Fibroblast of skin of back (primary cell): ENCODE results near the gene CRCP.
"Not testable (repeated sequence)": the region's sequence is repeated elsewhere in the genome, so short reads cannot be mapped to it uniquely, and the experiment has no call there.

ENCODE experiments used
- DNase-seq: peaks from one replicate; pipeline ENCODE4 v3.0.0-alpha.2; 2013

CRCP gene

DNA sequence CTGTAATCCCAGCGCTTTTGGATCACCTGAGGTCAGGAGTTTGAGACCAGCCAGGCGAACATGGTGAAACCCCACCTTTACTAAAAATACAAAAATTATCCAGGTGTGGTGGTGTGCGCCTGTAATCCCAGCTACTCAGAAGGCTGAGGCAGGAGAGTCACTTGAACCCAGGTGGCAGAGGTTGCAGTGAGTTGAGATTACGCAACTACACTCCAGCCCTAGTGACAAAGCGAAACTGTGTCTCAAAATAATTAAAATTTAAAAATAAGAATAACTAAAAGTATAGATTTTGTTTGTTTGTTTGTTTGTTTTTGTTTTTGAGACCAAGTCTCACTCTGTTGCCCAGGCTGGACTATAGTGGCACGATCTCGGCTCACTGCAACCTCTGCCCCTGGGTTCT is 41.4 kb downstream of the CRCP start:
- DNase-seq: not testable (repeated sequence)

DNA sequence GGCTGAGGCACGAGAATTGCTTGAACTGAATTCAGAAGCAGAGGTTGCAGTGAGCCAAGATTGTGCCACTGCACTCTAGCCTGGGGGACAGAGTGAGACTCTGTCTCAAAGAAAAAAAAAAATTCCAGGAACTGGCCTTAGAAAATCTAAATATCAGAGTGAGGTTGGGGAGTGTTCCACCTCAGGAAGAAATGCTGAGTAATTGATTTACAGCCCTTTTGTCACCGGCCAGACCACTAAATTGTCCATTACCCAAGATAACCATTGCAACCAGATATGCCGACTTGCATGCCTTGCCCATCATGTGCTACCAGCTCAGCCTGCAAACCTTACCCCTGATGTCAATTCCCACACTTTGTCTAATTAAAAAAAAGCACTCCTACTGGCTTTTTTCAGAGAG is 42.4 kb downstream of the CRCP start:
- no peak for DNase-seq

DNA sequence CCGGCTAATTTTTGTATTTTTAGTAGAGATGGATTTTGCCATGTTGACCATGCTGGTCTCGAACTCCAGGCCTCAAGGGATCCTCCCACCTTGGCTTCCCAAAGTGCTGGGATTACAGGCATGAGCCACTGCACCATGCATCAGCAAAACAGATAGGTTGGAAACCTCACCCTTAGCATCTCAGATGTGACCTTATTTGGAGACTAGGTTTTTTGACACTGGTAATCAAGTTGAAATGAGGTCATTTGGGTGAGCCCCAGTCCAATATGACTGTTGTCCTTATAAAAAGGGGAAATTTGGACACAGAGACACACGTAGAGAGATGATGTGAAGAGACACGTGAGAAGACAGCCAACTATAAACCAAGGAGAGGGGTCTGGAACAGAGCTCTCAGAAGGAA is 48.0 kb downstream of the CRCP start:
- no peak for DNase-seq

DNA sequence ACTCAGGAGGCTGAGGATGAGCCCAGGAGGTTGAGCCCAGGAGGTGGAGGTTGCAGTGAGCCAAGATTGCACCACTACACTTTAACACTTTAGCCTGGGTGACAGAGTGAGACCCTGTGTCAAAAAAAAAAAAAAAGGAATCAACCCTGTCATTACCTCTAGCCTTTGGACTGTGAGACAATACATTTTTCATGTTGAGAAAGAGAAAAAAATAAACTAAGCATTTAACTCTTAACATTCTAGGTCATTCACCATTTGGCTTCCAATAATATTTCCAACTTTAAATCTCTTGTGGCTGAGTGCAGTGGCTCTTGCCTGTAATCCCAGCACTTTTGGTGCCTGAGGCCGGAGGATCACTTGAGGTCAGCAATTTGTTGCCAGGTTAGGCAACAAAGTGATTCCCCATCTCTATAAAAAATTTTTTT is 48.6 kb downstream of the CRCP start:
- DNase-seq: no peak

DNA sequence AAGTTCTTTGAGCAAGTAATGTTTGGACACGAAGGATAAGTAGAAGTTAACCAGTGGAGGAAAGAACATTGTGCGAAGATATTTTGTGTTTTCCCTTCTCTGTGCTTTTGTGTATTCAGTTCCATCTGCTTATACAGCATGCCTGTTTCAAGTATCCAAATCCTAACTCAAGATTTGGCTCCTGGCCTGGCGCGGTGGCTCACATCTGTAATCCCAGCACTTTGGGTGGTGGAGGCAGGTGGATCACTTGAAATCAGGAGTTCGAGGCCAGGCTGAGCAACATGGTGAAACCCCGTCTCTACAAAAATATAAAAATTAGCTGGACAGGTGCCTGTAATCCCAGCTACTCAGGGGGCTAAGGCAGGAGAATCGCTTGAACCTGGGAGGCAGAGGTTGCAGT is 49.7 kb downstream of the CRCP start:
- no peak for DNase-seq

DNA sequence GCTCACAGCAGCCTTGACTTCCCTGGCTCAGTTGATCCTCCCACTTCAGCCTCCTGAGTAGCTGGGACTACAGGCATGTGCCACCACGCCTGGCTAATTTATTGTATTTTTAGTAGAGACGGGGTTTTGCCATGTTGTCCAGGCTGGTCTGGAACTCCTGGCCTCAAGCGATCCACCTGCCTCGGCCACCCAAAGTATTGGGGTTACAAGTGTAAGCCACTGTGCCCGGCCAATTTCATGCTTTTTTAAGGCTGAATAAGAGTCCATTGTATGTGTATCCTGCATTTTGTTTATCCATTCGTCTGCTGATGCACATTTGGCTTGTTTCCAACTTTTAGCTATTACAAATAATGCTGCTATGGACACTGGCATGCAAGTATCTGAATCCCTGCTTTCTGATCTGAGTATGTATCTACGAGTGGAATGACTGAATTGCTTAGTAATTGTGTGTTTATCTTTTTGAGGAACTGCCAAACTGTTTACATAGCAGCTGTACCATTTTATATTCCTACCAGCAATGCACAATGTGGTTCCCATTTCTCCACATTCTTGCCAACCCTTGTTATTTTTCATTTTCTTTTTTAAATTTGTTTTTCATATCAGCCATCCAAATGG is 53.2 kb downstream of the CRCP start:
- DNase-seq: peak; percentile 65

DNA sequence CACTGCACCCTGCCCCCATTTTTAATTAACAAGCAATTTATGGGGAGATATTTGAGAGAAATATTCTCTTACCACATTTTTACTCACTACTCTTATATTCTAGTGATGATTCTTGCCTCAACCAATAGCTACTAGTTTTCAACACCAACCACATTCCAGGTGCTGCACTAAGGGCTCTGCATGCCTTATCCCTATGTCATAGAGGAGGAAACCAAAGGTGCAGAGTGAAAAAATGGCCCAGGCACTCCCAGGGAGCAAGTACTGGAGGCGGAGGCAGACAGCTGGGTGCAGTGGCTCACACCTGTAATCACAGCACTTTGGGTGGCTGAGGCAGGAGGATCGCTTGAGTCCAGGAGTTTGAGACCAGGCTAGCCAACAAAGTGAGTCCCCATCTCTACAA is 55.0 kb downstream of the CRCP start:
- no peak for DNase-seq

DNA sequence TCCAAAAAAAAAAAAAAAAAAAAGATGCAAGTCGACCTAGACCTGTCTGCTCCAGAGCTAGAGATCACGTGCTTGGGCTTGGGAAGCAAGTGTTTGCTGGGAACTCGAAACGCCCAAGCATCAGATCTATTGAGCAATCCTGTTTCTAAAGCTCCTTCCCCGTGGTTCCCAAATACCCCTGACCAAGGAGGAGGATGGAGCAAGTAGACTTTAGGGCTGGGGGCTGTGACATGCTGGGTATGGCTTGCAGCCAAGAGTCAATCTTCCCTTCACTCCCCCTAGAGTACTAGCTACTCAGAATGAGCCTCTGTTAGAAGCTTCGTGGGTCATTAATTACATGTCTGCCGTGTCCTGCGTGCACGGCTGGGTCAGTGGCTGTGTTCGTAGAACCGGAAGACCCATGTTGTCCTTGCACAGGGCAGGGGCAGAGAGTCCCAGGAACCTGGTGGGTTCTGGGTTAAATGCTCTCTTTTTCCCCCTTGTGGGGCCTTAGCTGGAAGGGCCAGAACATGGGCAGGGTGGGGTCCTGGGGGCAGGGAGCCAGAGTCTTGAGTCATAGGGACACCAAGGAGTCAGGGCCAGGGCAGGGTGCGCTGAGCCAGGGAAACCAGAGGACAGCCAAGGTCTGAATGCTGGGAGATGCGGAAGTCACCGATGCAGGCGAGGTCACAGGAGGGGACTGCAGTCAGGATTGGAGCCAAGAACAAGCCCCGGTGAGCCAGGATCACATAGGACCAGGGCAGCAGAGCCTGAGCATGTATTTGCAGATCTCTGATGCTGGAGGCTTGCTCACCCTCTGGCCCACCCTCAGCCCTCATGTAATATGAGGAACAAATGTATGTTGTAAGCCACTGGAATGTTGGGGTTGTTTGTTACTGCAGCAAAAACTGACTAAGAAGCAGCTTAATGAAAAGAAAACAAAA is 55.9 kb downstream of the CRCP start:
- DNase-seq: peak; percentile 37

DNA sequence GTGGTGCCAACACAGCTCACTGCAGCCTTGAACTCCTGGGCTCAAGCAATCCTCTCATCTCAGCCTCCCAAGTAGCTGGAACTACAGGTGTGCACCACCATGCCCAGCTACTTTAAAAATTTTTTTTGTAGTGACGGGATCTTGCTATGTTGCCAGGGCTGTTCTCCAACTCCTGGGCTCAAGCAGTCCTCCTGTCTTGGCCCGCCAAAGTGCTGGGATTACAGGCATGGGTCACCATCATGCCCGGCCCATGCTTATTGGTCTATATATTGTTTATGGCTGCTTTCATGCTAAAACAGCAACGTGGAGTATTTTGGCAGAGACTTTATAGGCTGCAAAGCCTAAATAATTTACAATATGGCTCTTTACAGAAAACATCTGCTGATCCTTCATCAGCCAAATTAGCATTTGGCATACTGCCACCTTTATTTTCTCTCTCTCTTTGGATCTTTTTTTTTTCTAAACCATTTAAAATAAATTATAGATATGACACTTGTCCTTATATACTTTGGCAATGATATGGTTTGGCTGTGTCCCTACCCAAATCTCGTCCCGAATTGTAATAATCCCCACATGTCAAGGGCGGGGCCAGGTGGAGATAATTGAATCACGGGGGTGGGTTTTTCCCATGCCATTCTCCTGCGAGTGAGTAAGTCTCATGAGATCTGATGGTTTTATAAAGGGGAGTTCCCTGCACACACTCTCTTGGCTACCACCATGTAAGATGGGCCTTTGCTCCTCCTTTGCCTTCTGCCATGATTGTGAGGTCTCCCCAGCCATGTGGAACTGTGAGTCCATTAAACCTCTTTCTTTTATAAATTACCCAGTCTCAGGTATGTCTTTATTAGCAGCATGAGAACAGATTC is 58.1 kb downstream of the CRCP start:
- DNase-seq: not testable (repeated sequence)

DNA sequence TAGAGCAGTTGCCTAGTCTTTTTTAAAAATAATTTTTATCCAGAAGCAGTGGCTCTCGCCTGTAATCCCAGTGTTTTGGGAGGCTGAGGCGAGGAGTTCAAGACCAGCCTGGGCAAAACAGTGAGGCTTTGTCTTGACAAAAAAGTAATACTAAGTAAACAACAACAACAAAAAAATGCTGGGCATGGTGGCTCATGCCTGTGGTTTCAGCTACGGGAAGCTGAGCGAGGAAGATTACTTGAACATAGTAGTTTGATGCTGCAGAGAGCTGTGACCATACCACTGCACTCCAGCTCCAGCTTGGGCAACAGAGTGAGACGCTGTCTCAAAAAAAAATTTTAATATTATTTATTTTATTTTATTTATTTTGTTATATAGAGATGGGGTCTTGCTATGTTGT is 59.2 kb downstream of the CRCP start:
- peak; percentile 37 for DNase-seq

DNA sequence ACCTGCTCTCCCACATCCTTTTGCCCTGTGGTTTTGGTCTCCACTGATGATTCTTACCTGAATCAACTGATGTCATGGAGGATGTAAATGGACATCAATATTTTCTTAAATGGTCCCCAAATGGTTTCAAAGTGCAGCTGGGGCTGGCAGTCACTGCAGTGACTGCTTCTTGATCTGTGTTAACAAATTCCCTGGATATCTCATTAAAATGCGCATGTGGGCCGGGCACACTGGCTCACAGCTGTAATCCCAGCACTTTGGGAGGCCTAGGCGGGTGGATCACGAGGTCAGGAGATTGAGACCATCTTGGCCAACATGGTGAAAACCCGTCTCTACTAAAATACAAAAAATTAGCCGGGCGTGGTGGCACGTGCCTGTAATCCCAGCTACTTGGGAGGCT is 60.4 kb downstream of the CRCP start:
- not testable (repeated sequence) for DNase-seq

DNA sequence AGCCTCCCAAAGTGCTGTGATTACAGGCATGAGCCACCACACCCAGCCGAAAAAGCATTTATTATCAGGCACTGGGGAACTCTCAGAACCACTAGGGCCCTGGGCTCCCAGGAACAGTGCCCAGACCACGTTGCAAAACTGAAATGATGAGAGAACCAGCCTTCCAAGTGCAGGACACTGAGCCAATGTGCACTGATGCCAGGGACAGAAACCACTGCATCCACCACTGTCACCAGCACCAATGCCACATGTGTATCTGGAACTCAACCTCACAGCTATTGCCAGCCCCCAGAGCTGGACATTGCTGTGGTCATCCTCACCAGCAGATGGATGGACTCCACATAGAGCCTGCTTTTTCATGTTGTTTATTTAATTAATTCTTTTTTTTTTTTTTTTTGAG is 62.3 kb downstream of the CRCP start:
- no peak for DNase-seq

DNA sequence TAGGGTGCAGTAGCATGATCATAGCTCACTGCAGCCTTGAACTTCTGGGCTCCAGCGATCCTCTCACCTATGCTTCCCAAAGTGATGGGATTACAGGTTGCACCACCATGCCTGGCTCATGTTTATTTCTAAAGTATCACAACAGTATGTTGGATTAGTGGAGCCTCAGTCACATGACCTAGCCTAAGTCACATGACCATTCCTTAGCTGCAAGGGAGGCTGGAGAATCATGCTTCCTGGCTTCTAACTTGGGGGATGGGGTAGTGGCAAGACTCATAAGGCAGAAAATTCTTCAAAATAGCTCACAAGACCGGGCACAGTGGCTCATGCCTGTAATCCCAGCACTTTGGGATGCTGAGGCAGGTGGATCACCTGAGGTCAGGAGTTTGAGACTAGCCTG is 63.6 kb downstream of the CRCP start:
- DNase-seq: no peak

DNA sequence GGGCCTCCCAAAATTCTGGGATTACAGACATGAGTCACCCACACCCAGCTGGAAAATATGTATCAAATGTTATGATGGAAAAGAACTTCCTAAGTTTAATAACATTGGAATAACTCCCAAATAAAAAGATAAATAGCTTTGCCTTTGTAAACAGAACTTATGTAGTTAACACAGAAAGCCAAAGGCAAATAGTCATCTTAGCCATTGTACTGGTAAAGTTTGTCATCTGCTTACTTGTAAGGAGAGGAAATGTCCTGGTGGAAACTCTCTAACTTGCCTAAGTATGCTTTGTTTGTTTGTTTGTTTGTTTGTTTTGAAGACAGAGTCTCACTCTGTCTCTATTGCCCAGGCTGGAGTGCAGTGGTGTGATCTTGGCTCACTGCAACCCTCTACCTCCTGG is 66.7 kb downstream of the CRCP start:
- DNase-seq: no peak

DNA sequence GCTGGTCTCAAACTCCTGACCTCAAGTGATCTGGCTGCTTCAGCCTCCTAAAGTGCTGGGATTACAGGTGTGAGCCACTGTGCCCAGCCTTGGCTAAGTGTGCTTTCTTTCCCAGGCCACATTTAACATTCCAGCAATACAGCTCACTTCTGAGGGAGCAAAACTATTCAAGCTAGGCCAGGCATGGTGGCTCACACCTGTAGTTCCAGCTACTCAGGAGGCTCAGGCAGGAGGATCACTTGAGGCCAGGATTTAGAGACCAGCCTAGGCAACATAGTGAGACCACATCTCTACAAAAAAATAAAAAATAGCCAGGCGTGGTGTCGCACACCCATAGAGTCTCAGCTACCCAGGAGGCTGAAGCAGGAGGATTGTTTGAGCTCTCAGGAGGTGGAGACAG is 67.2 kb downstream of the CRCP start:
- DNase-seq: no peak

DNA sequence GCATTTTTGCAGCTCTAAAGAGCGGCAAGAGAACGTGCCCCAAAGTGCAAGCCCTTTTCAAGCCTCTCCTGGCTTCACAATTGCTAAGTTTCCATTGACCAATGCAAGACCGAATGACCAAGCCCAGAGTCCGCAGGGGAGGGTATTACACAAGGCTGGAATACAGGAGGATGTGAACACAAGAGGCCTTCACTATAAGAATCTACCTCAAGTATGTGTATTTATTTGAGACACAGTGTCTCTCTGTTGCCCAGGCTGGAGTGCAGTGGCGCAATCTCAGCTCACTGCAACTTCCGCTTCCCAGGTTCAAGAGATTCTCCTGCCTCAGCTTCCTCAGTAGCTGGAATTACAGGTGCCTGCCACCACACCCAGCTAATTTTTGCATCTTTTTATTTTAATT is 68.3 kb downstream of the CRCP start:
- DNase-seq: no peak

DNA sequence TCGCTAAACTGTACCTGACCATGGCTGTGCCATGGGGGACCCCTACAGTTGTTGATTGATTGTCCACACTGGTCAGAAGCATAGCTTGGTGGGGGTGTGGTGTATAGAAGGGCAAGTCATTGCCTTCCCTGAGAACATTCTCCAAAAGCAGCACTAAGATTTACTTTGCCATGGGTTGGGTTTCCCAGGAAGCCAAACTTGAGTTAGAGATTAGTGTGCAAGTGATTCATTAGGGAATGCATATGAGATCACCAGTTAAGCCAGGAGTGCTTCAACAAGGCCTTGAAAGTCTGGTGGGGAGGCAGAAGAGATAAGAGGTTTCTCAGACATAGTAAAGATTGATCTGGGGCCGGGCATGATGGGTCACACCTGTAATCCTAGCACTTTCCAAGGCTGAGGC is 69.1 kb downstream of the CRCP start:
- DNase-seq: peak; percentile 84

DNA sequence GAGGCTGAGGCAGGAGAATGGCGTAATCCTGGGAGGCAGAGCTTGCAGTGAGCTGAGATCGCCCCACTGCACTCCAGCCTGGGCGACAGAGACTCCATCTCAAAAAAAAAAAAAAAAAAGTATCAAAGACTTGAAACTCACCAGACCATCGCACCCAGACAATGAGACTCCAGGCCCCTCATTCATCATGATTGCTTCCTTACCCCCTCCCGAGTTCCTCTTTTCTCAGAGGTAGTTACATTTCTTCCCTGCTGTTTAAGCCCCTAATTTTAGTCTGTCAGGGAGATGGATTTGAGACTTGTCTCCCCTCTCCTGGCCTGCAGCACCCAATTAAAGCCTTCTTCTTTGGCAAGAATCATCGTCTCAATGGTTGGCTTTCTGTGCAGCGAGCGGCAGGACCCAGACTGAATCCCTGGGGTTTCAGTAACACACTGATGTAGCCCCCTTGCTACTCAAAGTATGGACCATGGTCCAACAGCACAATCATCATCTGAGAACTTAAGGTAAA is 71.1 kb downstream of the CRCP start:
- DNase-seq: no peak

DNA sequence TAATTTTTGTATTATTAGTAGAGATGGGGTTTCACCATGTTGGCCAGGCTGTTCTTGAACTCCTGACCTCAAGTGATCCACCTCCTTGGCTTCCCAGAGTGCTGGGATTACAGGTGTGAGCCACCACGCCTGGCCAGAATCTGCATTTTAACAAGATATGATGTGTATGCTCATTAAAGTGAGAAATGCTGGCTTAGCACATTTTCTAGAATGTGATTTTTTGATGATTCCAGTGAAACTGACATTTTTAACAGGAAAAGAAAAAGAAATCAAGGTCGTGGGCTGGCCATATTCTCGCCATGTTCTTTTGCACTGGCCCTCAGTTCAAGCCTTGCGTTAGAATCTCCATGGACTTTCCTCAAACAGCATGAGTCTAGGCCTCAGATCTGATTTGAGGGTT is 72.3 kb downstream of the CRCP start:
- no peak for DNase-seq

DNA sequence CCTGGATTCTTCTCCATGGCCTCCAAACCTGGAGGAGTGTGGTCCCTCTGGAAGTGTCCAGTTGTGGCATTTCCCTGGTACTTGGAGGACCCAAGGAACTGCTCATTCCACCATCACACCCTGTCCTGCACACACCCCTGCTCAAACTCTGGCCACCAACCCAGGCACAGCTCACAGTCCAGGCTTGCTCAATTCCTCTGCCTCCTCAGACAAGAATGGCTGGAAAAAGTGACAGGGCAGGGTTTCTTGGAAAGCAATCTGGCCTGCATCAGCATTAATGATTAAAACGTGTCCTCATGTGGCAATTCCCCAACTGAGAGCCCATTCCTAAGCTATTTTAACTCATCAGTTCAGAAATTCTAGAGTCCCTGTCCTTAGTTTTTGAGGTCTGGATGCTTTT is 73.3 kb downstream of the CRCP start:
- peak; percentile 21 for DNase-seq

DNA sequence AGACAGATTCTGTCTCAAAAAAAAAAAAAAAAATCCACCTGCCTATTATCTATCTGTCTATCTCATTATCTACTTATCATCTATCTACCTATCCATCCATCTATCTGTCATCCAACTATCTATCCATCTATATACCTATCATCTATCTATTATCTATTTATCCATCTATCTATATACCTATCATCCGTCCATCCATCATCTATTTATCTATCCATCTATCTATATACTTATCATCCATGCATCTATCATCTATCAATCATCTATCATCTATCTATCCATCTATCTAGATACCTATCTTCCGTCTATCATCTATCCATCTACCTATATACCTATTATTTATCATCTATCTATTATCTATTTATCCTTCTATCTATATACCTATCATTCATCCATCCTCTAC is 74.0 kb downstream of the CRCP start:
- no peak for DNase-seq

DNA sequence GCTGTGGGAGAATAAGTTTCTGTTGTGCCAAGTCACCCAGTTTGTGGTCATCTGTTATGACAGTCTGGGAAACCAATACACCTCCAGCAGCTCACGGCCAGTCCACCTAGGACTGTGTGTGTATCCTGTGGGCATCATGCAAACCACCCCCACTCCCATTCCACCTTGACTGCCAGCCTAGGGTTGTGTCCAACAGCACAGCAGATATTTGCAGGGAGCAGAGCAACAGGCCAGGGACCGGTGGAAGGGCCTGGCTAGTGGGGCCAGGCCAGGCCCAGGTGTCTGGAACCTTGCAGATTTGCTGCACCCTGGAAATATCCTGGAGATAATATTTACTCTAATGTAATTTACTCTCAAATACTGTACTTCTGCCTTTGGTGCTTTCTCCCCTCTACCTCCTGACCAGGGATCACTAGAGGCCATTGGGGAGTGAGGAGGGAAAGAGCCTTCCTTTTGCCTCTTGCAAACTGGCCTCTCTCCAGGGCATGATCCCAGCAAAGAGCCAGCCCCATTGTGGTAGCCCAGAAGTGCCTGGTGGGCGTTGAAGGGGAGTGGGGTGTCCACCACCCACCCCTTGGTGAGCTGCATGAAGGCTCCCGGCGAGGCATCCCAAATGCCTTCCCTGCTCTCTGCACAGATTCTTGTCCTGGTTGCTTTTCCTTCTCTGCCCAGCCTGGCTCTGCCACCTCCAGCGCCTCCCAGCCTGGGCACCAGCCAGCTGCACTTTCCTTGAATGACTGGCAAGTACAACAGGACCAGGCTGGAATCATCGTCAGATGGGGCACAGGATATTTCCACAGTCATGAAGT is 75.3 kb downstream of the CRCP start:
- no peak for DNase-seq
